HCT116 (cell line): Measurements from ENCODE around the gene PCDHGB2. TPM values are rescaled to one million over a fixed set of nuclear protein-coding genes. Genes with fewer than 3 reads are reported as not detected.

Experiments used
- ATAC-seq: fragments of 200-7000 bp; cut with Tn5 transposase; 2 replicates; pipeline ENCODE4 v1.9.1; 2020; ENCODE audit warnings: mild to moderate bottlenecking, moderate library complexity
- BruUV-seq: library from RNA; stranded (reverse); fragments of 400-500 nt; replicated peaks from 2 replicates; lab custom pipeline; 2021; lab: Mats Ljungman, UMichigan
- CTCF ChIA-PET: fragments of 300-600 bp; sonication (Branson Sonifier 250); formaldehyde crosslinking; loops from one replicate; lab custom pipeline; 2021; ENCODE audit warnings: antibody characterized with exemption; lab: Charles Lee
- POLR2A ChIA-PET: fragments of 300-600, 350-600 bp; sonication (Branson Sonifier 250); formaldehyde crosslinking; loops from one replicate; lab custom pipeline; 2021; ENCODE audit warnings: antibody characterized with exemption; lab: Charles Lee
- RAD21 ChIA-PET, 2 experiments: fragments of 300-600 bp; sonication (Branson Sonifier 250); formaldehyde crosslinking; loops; one replicate each; lab custom pipeline; 2023; ENCODE audit warnings: low total read pairs in 2 of 2; ENCODE audit not compliant: uncharacterized antibody in 2 of 2, unreplicated experiment in 2 of 2, low non-redundant PET in 1 of 2; lab: Charles Lee
- DNase-seq: peaks from one replicate; pipeline ENCODE4 v3.0.0-alpha.2; 2010; ENCODE audit warnings: low read depth, low spot score
- H2AFZ ChIP-seq: fragments of 200-600 bp; shearing (Covaris generic), sonication (generic); 2 replicates; pipeline ENCODE4 v1.6.1; 2017; ENCODE audit warnings: low read depth, mixed run types, mixed read lengths, antibody characterized with exemption, low read length; ENCODE audit not compliant: poor library complexity, severe bottlenecking
- H3K27ac ChIP-seq: 2 replicates; pipeline ENCODE4 v1.5.1; 2012; ENCODE audit warnings: low read depth, low read length
- H3K27me3 ChIP-seq: fragments of 200-600 bp; sonication (generic); 2 replicates; pipeline ENCODE4 v1.6.1; 2016; ENCODE audit warnings: mixed run types, low read length, mixed read lengths; ENCODE audit not compliant: insufficient read depth
- H3K36me3 ChIP-seq, 2 experiments: fragments of 200-500 bp in 1 of 2; fragments of 200-600 bp in 1 of 2; sonication (Bioruptor generic) in 1 of 2; sonication (generic) in 1 of 2; 2 replicates each; pipeline versions ENCODE4 v1.5.1 to v1.6.1; 2014 to 2016; ENCODE audit warnings: low read length in 2 of 2, inconsistent platforms in 1 of 2, mixed read lengths in 1 of 2, mixed run types in 1 of 2; ENCODE audit not compliant: insufficient read depth in 2 of 2, control insufficient read depth in 1 of 2
- H3K4me1 ChIP-seq, 2 experiments: fragments of 200-600 bp in 1 of 2; sonication (generic) in 1 of 2; 2 replicates each; pipeline versions ENCODE4 v1.5.1 to v1.6.1; 2012 to 2017; ENCODE audit warnings: low read length in 2 of 2, inconsistent platforms in 1 of 2, mild to moderate bottlenecking in 1 of 2, mixed read lengths in 1 of 2, mixed run types in 1 of 2, moderate library complexity in 1 of 2; ENCODE audit not compliant: insufficient read depth in 2 of 2, control insufficient read depth in 1 of 2
- H3K4me2 ChIP-seq: fragments of 200-600 bp; sonication (generic); 2 replicates; pipeline ENCODE4 v1.6.1; 2017; ENCODE audit warnings: mixed run types, low read length, mixed read lengths
- H3K4me3 ChIP-seq, 2 experiments: fragments of 200-600 bp in 1 of 2; sonication (generic) in 1 of 2; replicated peaks in 1 of 2; 2 replicates each; pipeline ENCODE4 v1.5.1; 2011 to 2016; ENCODE audit warnings: low read length in 2 of 2, control low read depth in 1 of 2, low read depth in 1 of 2, mild to moderate bottlenecking in 1 of 2, mixed read lengths in 1 of 2, mixed run types in 1 of 2
- H3K79me2 ChIP-seq: fragments of 200-600 bp; sonication (generic); 2 replicates; pipeline ENCODE4 v1.6.1; 2017; ENCODE audit warnings: mild to moderate bottlenecking, mixed run types, low read length, moderate library complexity, mixed read lengths; ENCODE audit not compliant: insufficient read depth
- H3K9ac ChIP-seq: fragments of 200-600 bp; sonication (generic); 2 replicates; pipeline ENCODE4 v1.6.1; 2016; ENCODE audit warnings: low read length, mixed read lengths
- H3K9me2 ChIP-seq: fragments of 200-600 bp; sonication (generic), shearing (Covaris generic); 2 replicates; pipeline ENCODE4 v1.6.1; 2017; ENCODE audit warnings: mixed run types, mild to moderate bottlenecking, moderate library complexity; ENCODE audit not compliant: insufficient read depth
- H3K9me3 ChIP-seq, 2 experiments: fragments of 200-500 bp in 1 of 2; fragments of 200-600 bp in 1 of 2; sonication (Bioruptor generic) in 1 of 2; sonication (generic) in 1 of 2; 2 replicates each; pipeline ENCODE4 v1.6.1; 2014 to 2017; ENCODE audit warnings: low read length in 2 of 2, mixed read lengths in 2 of 2, inconsistent platforms in 1 of 2, low read depth in 1 of 2, mild to moderate bottlenecking in 1 of 2, mixed run types in 1 of 2, moderate library complexity in 1 of 2; ENCODE audit not compliant: control insufficient read depth in 1 of 2, insufficient read depth in 1 of 2
- H4K20me1 ChIP-seq: fragments of 200-600 bp; sonication (generic), shearing (Covaris generic); 2 replicates; pipeline ENCODE4 v1.6.1; 2017; ENCODE audit warnings: mixed run types, mild to moderate bottlenecking, moderate library complexity; ENCODE audit not compliant: insufficient read depth
- CBX3 ChIP-seq: IDR thresholded peaks from 2 replicates; pipeline ENCODE4 v1.6.1; 2012; ENCODE audit warnings: low read depth
- EZH2phosphoT487 ChIP-seq: fragments of 200-600 bp; IDR thresholded peaks from 2 replicates; pipeline ENCODE4 v1.6.1; 2018; ENCODE audit warnings: antibody characterized with exemption, borderline replicate concordance
- MAX ChIP-seq: IDR thresholded peaks from 2 replicates; pipeline ENCODE4 v1.6.1; 2012
- POLR2A ChIP-seq: IDR thresholded peaks from 2 replicates; pipeline ENCODE4 v1.7.0; 2011; ENCODE audit warnings: borderline replicate concordance; ENCODE audit not compliant: insufficient read depth, insufficient read length; ENCODE audit errors: extremely low read depth
- RAD21 ChIP-seq: IDR thresholded peaks from 2 replicates; pipeline ENCODE4 v1.6.1; 2012; ENCODE audit warnings: low read depth, mild to moderate bottlenecking
- SIN3A ChIP-seq: IDR thresholded peaks from 2 replicates; pipeline ENCODE4 v1.6.1; 2012; ENCODE audit warnings: low read depth
- SRF ChIP-seq: IDR thresholded peaks from 2 replicates; pipeline ENCODE4 v1.6.1; 2012; ENCODE audit warnings: low read depth
- TCF7L2 ChIP-seq: IDR thresholded peaks from 2 replicates; pipeline ENCODE4 v1.7.0; 2011; ENCODE audit warnings: borderline replicate concordance, inconsistent platforms; ENCODE audit not compliant: insufficient read depth, insufficient read length; ENCODE audit errors: extremely low read depth
- YY1 ChIP-seq: IDR thresholded peaks from 2 replicates; pipeline ENCODE4 v1.6.1; 2011; ENCODE audit warnings: low read length, low read depth, moderate library complexity, mild to moderate bottlenecking; ENCODE audit not compliant: insufficient replicate concordance; ENCODE audit errors: extremely low read depth
- ZFX ChIP-seq: fragments of 450-650 bp; IDR thresholded peaks from 2 replicates; pipeline ENCODE4 v1.6.1; 2017
- intact Hi-C: fragments of 100-400 bp; cut with micrococcal nuclease; formaldehyde crosslinking; loops from 2 replicates; pipeline ENCODE4 v1.10.0; 2022
- total RNA-seq: library from RNA; stranded (reverse); gene quantifications from one replicate; pipeline ENCODE4 v1.2.1, GENCODE V29; 2021; ENCODE audit not compliant: unreplicated experiment
- TF ChIP-seq, protein P1 (sequence below), 3 experiments: fragments of 200-600 bp in 1 of 3; sonication (generic) in 1 of 3; IDR thresholded peaks in 2 of 3; conservative IDR thresholded peaks in 1 of 3; 2 replicates each; pipeline ENCODE4 v1.5.1; 2012 to 2017; ENCODE audit warnings: low read depth in 2 of 3, low read length in 2 of 3, antibody characterized with exemption in 1 of 3, borderline replicate concordance in 1 of 3, control low read depth in 1 of 3, mild to moderate bottlenecking in 1 of 3, mixed read lengths in 1 of 3, mixed run types in 1 of 3, moderate library complexity in 1 of 3; ENCODE audit not compliant: insufficient read depth in 1 of 3
- TF ChIP-seq, protein P2 (sequence below): IDR thresholded peaks from 2 replicates; pipeline ENCODE4 v1.6.1; 2011; ENCODE audit warnings: mild to moderate bottlenecking, low read length, moderate library complexity; ENCODE audit not compliant: insufficient replicate concordance; ENCODE audit errors: extremely low read depth
- TF ChIP-seq, protein P3 (sequence below): IDR thresholded peaks from 2 replicates; pipeline ENCODE4 v1.6.1; 2012
- TF ChIP-seq, protein P4 (sequence below): IDR thresholded peaks from 2 replicates; pipeline ENCODE4 v1.6.1; 2012; ENCODE audit warnings: low read depth

PCDHGB2 gene
- total RNA-seq, 1 experiment from 2014 or later: 0.34 TPM

DNA sequence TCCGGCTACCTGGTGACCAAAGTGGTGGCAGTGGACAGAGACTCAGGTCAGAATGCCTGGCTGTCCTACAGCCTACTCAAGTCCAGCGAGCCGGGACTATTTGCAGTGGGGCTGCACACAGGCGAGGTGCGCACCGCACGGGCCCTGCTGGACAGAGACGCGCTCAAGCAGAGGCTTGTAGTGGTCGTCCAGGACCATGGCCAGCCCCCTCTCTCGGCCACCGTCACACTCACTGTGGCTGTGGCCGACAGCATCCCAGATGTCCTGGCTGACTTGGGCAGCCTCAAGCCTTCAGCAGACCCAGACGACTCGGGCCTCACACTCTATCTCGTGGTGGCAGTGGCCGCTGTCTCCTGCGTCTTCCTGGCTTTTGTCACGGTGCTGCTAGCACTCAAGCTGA is 2.8 kb upstream of the PCDHGB2 start (continued):
- TF ChIP-seq, protein P1, sequence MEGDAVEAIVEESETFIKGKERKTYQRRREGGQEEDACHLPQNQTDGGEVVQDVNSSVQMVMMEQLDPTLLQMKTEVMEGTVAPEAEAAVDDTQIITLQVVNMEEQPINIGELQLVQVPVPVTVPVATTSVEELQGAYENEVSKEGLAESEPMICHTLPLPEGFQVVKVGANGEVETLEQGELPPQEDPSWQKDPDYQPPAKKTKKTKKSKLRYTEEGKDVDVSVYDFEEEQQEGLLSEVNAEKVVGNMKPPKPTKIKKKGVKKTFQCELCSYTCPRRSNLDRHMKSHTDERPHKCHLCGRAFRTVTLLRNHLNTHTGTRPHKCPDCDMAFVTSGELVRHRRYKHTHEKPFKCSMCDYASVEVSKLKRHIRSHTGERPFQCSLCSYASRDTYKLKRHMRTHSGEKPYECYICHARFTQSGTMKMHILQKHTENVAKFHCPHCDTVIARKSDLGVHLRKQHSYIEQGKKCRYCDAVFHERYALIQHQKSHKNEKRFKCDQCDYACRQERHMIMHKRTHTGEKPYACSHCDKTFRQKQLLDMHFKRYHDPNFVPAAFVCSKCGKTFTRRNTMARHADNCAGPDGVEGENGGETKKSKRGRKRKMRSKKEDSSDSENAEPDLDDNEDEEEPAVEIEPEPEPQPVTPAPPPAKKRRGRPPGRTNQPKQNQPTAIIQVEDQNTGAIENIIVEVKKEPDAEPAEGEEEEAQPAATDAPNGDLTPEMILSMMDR (IDR thresholded peaks at IDR 0.05 in 2 of 3, conservative IDR thresholded peaks at IDR 0.05 in 1 of 3; ENCODE audit: borderline replicate concordance in 1 of 3, insufficient read depth in 1 of 3, low read depth in 2 of 3, low read length in 2 of 3): no peak
- TF ChIP-seq MAX: no peak
- TF ChIP-seq, protein P2, sequence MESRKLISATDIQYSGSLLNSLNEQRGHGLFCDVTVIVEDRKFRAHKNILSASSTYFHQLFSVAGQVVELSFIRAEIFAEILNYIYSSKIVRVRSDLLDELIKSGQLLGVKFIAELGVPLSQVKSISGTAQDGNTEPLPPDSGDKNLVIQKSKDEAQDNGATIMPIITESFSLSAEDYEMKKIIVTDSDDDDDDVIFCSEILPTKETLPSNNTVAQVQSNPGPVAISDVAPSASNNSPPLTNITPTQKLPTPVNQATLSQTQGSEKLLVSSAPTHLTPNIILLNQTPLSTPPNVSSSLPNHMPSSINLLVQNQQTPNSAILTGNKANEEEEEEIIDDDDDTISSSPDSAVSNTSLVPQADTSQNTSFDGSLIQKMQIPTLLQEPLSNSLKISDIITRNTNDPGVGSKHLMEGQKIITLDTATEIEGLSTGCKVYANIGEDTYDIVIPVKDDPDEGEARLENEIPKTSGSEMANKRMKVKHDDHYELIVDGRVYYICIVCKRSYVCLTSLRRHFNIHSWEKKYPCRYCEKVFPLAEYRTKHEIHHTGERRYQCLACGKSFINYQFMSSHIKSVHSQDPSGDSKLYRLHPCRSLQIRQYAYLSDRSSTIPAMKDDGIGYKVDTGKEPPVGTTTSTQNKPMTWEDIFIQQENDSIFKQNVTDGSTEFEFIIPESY: no peak

GRCh38 chr5:141360685-141361084 is 891 bp downstream of the PCDHGB2 start:
- Histone ChIP-seq H3K36me3 (no peaks in the 10 kb centered on the region), H4K20me1 (no peaks in the 10 kb centered on the region), H2AFZ (no peak overlapping the region), H3K79me2 (no peaks in the 10 kb centered on the region), H3K9me2 (no peaks in the 10 kb centered on the region), H3K9me3 (peaks cover 5 to 6% of the 10 kb centered on the region in 2 experiments; a peak in 2 of 4 replicates), H3K4me2 (no peak overlapping the region), H3K4me3 (no peak overlapping the region), H3K27me3 (no peaks in the 10 kb centered on the region), H3K4me1 (no peaks in the 10 kb centered on the region), H3K27ac (no peak overlapping the region), H3K9ac (no peak overlapping the region)
- ChIA-PET CTCF (interaction anchor here (0.8 to 1.1 kb wide), 2 partner anchors 53 to 203 kb away, joined by 3 to 6 read pairs; partner anchors contain the start of gene PCDHGA10), POLR2A (no interaction called here), RAD21 (no interaction called here)
- no peak for ATAC-seq
- intact Hi-C loops: no loop called here
- DNase-seq: no peak
- BruUV-seq: no TSS peak
- no peak for TF ChIP-seq SRF
- TF ChIP-seq, protein P3, sequence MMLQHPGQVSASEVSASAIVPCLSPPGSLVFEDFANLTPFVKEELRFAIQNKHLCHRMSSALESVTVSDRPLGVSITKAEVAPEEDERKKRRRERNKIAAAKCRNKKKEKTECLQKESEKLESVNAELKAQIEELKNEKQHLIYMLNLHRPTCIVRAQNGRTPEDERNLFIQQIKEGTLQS: no peak
- TF ChIP-seq, protein P4, sequence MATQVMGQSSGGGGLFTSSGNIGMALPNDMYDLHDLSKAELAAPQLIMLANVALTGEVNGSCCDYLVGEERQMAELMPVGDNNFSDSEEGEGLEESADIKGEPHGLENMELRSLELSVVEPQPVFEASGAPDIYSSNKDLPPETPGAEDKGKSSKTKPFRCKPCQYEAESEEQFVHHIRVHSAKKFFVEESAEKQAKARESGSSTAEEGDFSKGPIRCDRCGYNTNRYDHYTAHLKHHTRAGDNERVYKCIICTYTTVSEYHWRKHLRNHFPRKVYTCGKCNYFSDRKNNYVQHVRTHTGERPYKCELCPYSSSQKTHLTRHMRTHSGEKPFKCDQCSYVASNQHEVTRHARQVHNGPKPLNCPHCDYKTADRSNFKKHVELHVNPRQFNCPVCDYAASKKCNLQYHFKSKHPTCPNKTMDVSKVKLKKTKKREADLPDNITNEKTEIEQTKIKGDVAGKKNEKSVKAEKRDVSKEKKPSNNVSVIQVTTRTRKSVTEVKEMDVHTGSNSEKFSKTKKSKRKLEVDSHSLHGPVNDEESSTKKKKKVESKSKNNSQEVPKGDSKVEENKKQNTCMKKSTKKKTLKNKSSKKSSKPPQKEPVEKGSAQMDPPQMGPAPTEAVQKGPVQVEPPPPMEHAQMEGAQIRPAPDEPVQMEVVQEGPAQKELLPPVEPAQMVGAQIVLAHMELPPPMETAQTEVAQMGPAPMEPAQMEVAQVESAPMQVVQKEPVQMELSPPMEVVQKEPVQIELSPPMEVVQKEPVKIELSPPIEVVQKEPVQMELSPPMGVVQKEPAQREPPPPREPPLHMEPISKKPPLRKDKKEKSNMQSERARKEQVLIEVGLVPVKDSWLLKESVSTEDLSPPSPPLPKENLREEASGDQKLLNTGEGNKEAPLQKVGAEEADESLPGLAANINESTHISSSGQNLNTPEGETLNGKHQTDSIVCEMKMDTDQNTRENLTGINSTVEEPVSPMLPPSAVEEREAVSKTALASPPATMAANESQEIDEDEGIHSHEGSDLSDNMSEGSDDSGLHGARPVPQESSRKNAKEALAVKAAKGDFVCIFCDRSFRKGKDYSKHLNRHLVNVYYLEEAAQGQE: no peak
- TF ChIP-seq, protein P1 (IDR thresholded peaks at IDR 0.05 in 2 of 3, conservative IDR thresholded peaks at IDR 0.05 in 1 of 3; ENCODE audit: borderline replicate concordance in 1 of 3, insufficient read depth in 1 of 3, low read depth in 2 of 3, low read length in 2 of 3): no peak
- TF ChIP-seq RAD21: no peak
- no peak for TF ChIP-seq YY1
- TF ChIP-seq ZFX: no peak
- TF ChIP-seq TCF7L2: no peak
- TF ChIP-seq POLR2A: no peak
- no peak for TF ChIP-seq SIN3A
- TF ChIP-seq EZH2phosphoT487: no peak
- TF ChIP-seq CBX3: no peak
